Thoracic aorta (tissue), 2 donors: ENCODE results near the gene CCDC182. TPM values are rescaled to one million over a fixed set of nuclear protein-coding genes. Genes with fewer than 3 reads are reported as not detected.

Experiments used
- ATAC-seq: fragments of 150-250 bp; one replicate; pipeline ENCODE4 v1.8.0; 2017; ENCODE audit warnings: low read depth; ENCODE audit not compliant: insufficient number of reproducible peaks, low FRiP score
- DNase-seq: peaks from one replicate; pipeline ENCODE4 v3.0.0-alpha.2; 2020; ENCODE audit warnings: low spot score
- H3K27ac ChIP-seq, 2 donors: fragments of 200-600 bp; sonication (generic); 1 replicate in 1 of 2; 2 replicates in 1 of 2; pipeline ENCODE4 v1.5.1; 2016; ENCODE audit warnings: mild to moderate bottlenecking in 2 of 2, moderate library complexity in 2 of 2
- H3K27me3 ChIP-seq: fragments of 200-600 bp; sonication (generic); replicated peaks from 2 replicates; pipeline ENCODE4 v1.6.0; 2016; ENCODE audit warnings: mild to moderate bottlenecking; ENCODE audit not compliant: insufficient read depth
- H3K36me3 ChIP-seq: fragments of 200-600 bp; sonication (generic); one replicate; pipeline ENCODE4 v1.5.1; 2016
- H3K4me1 ChIP-seq, 2 donors: fragments of 200-600 bp; sonication (generic); 1 replicate in 1 of 2; 2 replicates in 1 of 2; pipeline versions ENCODE4 v1.5.1 to v1.6.0; 2016; ENCODE audit warnings: low read depth in 2 of 2, mild to moderate bottlenecking in 1 of 2; ENCODE audit not compliant: control insufficient read depth in 1 of 2
- H3K4me3 ChIP-seq: fragments of 200-600 bp; sonication (generic); 2 replicates; pipeline ENCODE4 v1.5.1; 2016; ENCODE audit warnings: mild to moderate bottlenecking
- H3K9me3 ChIP-seq: fragments of 200-600 bp; sonication (generic); 2 replicates; pipeline ENCODE4 v1.5.1; 2016
- total RNA-seq, 2 donors: library from RNA; depleted of rRNA; stranded (reverse); fragments of >200 nt; gene quantifications; one replicate each; pipeline versions ENCODE4 v1.1.0 to v1.2.3, GENCODE V29; 2016
- TF ChIP-seq, protein P1 (sequence below): fragments of 200-600 bp; sonication (generic); IDR thresholded peaks from one replicate; pipeline ENCODE4 v1.5.1; 2019; ENCODE audit warnings: antibody characterized with exemption

The CCDC182 gene
- total RNA-seq, 2 donors from 2014 or later = not detected

DNA sequence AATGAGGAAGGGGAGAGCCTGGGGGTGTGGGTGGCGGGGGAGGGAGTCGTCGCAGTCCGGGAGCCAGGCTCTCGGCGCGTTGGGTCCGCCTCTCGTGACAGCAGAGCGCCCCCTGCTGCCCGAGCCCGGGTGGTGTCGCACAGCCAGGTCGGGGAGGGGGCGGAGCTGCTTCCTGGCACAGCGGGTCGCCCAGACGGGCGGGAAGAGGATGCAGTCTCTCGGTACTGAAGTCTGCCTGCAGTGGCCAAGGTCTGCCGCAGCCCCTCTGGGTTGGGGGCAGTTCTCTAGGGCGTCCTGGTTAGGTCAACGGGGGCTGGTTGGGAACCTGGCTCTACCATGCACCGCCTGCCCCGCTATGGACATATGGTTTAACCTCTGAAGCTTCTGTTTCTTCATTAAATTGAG lies 38.2 kb upstream of the CCDC182 start:
- DNase-seq = no peak
- H3K27me3 ChIP-seq = no peaks in the 10 kb centered on the region
- H3K9me3 ChIP-seq = no peaks in the 10 kb centered on the region
- ATAC-seq = no peak
- H3K4me3 ChIP-seq = peak overlapping the region; percentile 53
- H3K27ac ChIP-seq = no peak overlapping the region
- peaks cover 10% of the 10 kb centered on the region in 2 donors for H3K4me1 ChIP-seq
- no peaks in the 10 kb centered on the region for H3K36me3 ChIP-seq
- TF ChIP-seq, protein P1, sequence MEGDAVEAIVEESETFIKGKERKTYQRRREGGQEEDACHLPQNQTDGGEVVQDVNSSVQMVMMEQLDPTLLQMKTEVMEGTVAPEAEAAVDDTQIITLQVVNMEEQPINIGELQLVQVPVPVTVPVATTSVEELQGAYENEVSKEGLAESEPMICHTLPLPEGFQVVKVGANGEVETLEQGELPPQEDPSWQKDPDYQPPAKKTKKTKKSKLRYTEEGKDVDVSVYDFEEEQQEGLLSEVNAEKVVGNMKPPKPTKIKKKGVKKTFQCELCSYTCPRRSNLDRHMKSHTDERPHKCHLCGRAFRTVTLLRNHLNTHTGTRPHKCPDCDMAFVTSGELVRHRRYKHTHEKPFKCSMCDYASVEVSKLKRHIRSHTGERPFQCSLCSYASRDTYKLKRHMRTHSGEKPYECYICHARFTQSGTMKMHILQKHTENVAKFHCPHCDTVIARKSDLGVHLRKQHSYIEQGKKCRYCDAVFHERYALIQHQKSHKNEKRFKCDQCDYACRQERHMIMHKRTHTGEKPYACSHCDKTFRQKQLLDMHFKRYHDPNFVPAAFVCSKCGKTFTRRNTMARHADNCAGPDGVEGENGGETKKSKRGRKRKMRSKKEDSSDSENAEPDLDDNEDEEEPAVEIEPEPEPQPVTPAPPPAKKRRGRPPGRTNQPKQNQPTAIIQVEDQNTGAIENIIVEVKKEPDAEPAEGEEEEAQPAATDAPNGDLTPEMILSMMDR = peak; percentile 74

DNA sequence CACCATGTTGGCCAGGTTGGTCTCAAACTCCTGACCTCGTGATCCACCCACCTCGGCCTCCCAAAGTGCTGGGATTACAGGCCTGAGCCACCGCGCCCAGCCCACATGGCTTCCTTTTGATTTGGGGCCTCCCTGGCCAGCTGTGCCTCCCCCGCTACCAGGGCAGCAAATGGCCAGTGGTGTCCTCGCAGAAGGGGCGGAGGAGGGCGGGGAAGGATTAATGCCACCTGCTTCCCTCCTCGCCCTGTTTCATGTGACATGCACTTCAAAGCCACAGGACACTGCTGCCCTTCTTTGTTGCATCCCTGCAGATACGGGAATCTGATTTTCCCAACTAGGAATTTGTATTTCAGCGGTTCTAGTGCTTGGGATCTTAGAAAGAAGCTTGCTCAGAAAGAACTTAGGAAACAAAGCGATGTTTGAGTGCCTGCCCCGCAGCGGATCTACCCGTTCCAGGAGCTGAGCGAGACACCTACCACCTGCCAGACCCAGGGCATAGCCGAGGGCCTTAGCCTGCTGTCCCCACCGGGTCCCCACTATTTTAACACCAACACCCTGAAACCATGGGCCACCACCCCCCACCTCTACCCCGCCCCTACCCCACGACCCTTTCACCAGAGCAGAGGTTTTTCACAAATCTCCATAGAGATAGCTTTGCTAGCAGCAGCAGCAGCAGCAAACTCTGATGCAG lies 37.7 kb upstream of the CCDC182 start:
- H3K36me3 ChIP-seq = no peaks in the 10 kb centered on the region
- H3K4me3 ChIP-seq = peak overlapping the region; percentile 53
- H3K27ac ChIP-seq = no peak overlapping the region
- DNase-seq = no peak
- ATAC-seq = no peak
- TF ChIP-seq, protein P1 = no peak
- H3K4me1 ChIP-seq = peaks cover 10% of the 10 kb centered on the region in 2 donors
- H3K27me3 ChIP-seq = no peaks in the 10 kb centered on the region
- H3K9me3 ChIP-seq = no peaks in the 10 kb centered on the region

DNA sequence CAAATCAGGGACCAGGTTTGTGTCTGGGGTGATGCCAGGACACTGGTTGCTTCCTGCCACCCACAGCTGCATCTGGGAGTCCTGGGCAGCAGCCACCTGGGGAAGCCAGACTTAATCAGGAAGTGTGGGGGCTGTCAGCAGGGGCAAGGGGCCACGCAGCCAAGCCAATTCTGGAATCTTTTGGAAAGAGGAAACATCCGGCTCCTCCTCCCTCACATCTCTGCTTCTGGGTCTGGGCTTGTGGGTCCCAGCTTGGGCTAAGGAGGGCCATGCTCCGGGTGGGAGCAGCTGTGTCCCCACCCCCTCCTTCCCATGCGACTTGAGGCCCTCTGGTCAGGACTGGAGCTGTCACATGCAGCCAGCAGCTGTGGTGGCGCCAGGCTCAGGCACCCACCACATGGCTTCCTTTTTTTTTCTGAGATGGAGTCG lies 37.0 kb upstream of the CCDC182 start:
- no peak for ATAC-seq
- no peak overlapping the region for H3K4me3 ChIP-seq
- TF ChIP-seq, protein P1 = no peak
- no peaks in the 10 kb centered on the region for H3K36me3 ChIP-seq
- no peak for DNase-seq
- no peak overlapping the region for H3K27ac ChIP-seq
- H3K9me3 ChIP-seq = no peaks in the 10 kb centered on the region
- no peaks in the 10 kb centered on the region for H3K27me3 ChIP-seq
- peaks cover 10% of the 10 kb centered on the region in 2 donors for H3K4me1 ChIP-seq

DNA sequence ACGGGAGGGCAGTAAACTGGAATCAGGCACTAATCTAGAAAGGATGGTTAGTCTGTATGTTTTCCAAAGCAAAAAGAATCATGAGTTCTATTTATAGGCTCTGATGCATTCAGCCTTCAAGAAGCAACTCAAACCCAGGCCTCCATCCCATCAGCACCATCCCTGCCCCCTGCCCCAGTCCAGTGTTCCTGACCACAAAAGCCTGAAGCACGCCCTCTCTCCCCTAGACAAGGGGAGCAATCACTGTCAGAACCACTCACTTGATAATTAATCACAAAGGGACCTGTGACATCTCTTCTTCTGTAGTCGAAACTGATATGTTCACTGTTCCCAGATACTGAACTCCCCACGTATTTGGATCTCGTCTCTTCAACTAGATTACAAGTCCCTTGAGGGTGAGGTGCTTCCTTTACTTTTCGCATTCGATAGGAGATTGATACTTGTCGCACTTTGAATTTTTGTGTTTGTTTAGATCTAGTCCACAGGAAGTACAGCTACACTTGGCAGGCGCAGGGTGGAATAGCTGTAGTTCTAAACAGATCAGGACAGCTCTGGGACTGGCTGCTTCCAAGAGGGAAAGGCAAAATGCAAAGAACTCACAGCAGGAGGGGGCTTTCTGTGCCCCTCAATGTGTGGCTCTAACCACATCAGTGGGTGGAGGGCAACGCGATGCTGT lies 36.4 kb upstream of the CCDC182 start:
- TF ChIP-seq, protein P1 = no peak
- Histone ChIP-seq H3K4me3 (no peak overlapping the region), H3K27me3 (no peaks in the 10 kb centered on the region), H3K27ac (no peak overlapping the region), H3K9me3 (no peaks in the 10 kb centered on the region), H3K4me1 (peaks cover 10% of the 10 kb centered on the region in 2 donors), H3K36me3 (no peaks in the 10 kb centered on the region)
- DNase-seq (no peak), ATAC-seq (no peak)

DNA sequence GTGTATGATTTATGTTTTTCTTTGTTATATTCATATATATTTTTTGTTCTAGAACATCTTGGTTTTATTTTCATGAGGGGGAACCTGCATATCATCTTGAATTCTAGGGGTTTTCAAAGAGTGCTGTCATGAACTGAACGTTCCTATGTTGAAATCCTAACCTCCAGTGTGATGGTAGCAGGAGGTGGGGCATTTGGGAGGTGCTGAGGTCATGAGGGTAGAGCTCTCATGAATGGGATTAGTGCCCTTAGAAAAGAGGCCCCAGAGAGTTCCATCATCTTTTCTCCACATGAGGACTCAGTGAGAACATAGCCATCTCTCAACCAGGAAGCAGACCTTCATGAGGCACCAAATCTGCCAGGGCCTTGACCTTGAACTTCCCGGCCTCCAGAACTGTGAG lies 34.6 kb upstream of the CCDC182 start:
- TF ChIP-seq, protein P1 = no peak
- Histone ChIP-seq H3K4me3 (no peak overlapping the region), H3K36me3 (no peaks in the 10 kb centered on the region), H3K27me3 (no peaks in the 10 kb centered on the region), H3K4me1 (peaks cover 10% of the 10 kb centered on the region in 2 donors), H3K9me3 (no peaks in the 10 kb centered on the region), H3K27ac (no peak overlapping the region)
- no peak for ATAC-seq
- no peak for DNase-seq
